ENCODE results near the gene TAS2R46.
"Not testable (repeated sequence)": the region's sequence is repeated elsewhere in the genome, so short reads cannot be mapped to it uniquely, and the experiment has no call there.

The TAS2R46 gene, protein sequence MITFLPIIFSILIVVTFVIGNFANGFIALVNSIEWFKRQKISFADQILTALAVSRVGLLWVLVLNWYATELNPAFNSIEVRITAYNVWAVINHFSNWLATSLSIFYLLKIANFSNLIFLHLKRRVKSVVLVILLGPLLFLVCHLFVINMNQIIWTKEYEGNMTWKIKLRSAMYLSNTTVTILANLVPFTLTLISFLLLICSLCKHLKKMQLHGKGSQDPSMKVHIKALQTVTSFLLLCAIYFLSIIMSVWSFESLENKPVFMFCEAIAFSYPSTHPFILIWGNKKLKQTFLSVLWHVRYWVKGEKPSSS

DNA sequence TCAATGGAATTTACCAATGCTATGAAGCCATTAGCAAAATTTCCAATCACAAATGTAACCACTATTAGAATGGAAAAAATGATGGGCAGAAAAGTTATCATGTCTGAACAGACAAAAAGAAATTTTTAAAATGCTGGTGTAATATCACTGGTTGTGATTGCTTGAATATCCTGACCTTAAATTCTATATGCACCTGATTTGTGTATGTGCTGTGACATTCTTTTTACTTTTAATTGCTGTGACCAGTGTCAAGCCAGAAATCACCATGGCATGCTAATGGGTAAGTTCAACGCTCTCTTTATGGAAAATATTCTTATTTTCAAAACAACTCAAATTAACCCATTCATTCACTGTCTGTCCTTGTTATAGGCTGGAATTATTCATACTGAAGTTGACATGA lies at the start of gene TAS2R46:
TSS of gene TAS2R46 (minus strand) at position 101 of the 400 bp plus-strand sequence. CDS start at position 101, 0 bp downstream.
- not testable (repeated sequence) for DNase-seq

DNA sequence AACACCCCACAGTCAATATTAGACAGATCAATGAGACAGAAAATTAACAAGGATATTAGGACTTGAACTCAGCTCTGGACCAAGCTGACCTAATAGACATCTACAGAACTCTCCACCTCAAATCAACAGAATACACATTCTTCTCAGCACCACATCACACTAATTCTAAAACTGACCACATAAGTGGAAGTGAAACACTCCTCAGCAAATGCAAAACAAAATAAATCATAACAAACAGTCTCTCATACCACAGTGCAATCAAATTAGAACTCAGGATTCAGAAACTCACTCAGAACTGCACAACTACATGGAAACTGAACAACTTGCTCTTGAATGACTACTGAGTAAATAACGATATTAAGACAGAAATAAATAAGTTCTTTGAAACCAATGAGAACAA lies 49.1 kb upstream of the TAS2R46 start:
- not testable (repeated sequence) for DNase-seq

DNA sequence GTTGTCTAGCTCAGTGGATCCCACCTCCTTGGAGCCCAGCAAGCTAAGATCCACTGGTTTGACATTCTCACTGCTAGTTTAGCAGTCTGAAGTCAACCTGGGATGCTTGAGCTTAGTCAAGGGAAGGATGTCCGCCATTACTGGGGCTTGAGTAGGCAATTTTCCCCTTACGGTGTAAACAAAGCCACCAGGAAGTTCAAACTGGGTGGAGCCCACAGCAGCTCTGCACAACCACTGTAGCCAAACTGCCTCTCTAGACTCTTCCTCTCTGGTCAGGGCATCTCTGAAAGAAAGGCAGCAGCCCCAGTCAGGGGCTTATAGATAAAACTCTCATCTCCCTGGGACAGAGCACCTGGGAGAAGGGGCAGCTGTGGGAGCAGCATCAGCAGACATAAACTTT lies 46.8 kb upstream of the TAS2R46 start:
- no peak for DNase-seq

DNA sequence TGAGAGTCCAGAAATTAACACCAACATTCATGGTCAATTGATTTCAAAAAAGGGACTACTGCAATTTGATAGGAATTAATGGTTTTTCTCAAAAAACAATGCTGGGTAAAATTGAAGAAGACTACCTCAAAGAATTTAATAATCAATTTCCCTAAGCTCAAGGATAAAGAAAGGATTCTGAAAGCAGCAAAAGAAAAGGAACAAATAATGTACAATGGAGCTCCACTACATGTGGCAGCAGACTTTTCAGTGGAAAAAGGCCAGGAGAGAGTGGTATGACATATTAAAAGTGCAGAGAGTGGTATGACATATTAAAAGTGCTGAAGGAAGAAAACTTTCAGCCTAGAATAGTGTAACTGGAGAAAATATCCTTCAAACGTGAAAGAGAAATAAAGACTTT lies 45.6 kb upstream of the TAS2R46 start:
- no peak for DNase-seq

DNA sequence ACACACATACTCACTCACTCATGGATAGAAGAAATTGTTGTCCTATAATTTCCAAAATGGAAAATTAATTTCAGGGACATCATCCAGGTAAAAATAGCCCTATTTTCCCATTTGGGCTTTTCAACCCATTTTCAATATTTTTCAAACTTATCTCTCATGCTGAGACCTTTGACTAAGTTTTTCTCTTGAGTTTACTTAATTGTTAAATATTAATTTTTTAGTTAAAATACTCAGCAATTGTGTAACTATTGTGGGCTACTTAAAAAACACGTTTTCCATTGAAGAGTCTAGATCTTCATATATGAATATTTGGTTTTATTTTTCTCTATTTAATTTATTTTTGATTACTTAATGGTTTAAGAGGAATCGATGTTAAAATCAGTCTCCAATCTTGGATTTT lies 44.2 kb upstream of the TAS2R46 start:
- DNase-seq, result no peak

DNA sequence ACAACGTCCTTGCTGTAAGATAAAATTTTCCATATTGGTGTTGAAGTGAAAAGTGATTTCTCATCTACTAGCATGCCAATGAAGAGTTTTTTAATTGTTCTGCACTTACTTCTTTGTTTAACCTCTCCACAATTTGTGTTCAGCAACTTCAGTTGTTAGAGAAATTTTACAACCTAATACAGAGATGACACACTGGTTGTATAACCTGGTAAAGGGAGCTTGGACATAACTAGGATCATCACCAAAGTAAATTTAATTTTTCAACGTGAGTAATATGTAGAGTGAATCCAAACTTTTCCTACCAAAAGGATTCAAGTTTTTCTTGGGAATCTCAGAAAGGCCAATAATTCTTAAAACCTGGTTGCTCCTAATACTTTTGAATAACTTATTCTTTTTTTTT lies 43.5 kb upstream of the TAS2R46 start:
- no peak for DNase-seq

DNA sequence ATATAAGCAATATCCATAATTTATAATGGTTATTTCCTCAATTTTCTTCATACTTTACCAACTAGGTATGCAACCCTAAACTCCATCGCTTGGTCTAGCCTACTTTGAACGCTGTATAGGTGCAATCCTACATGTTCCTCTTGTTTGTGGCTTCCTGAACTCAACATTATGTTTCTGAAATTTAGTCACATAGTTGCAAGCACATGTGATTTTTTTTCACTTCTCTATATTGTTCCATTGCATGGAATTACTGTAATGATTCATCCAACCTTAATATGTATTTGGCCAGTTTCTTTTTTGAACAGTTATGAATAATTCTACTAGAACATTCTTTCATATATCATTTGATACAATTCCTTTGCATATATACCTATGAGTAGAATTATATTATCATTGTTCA lies 32.8 kb upstream of the TAS2R46 start:
- not testable (repeated sequence) for DNase-seq

DNA sequence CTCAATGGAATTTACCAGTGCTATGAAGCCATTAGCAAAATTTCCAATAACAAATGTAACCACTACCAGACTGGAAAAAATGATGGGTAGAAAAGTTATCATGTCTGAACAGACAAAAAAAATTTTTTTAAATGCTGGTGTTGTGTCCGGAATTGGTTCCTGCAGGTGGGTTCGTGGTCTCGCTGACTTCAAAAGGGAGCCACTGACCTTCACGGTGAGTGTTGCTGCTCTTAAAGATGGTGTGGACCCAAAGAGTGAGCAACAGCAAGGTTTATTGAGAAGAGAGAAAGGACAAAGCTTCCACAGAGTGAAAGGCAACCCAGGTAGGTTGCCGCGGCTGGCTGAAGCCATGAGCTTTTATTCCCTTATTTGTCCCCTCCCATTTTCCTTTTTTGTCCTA lies 30.0 kb upstream of the TAS2R46 start, which contains the start of gene TAS2R43:
TSS of gene TAS2R43 (minus strand) at position 186 of the 400 bp plus-strand sequence. CDS start at position 102, 84 bp downstream.
- no peak for DNase-seq

DNA sequence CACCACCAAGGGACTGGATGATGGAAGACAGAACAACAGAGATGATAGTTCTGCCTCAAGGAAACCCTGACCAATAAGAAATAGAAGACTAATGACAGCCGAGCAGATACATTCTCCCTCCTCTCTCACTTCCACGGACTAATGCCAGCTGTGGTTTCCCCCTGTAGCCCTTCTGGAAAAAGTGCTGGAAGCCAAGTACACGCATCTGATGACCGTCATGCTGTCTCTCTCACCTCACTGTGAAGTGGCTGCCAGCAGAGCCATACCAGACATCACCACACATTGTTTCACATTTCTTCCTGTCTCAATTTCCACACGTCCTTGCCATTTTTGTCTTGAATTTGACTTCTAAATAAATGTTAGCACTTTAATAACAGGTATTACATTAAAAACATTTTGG lies 27.2 kb upstream of the TAS2R46 start:
- no peak for DNase-seq

DNA sequence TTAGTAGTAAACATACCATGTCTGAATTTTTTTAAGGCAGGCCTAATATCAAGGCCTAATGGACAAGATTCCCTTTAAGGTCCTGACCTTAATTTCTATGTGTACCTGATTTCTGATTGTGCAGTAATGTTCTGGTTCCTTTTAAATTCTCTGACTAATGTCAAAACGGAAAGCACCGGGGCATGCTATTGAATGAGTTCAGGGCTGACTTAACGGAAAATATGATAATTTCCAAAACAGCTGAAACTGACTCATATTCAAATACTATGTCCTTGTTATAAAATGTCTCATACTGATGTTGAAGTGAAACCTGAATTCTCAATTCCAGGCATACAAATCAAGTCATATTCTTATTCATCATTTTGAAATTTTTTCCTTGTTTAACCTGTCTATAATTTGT lies 23.3 kb upstream of the TAS2R46 start:
- no peak for DNase-seq

DNA sequence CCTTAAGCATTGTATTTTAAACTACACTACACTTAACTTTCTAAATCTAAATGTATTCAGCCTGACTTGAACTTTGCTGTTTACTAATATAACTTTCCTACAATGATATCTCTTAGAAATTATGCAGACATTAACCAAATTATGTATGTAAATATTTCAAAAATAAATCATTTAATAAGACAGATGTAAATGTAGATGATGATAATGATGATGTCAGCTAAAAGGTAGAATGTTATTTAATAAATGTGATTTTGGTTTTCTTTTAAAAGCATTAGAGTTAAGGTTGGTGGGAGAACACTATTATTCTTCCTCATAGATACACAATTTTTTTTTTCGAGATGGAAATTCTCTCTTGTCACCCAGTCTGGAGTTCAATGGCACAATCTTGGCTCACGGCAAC lies 19.9 kb upstream of the TAS2R46 start:
- DNase-seq, result no peak

DNA sequence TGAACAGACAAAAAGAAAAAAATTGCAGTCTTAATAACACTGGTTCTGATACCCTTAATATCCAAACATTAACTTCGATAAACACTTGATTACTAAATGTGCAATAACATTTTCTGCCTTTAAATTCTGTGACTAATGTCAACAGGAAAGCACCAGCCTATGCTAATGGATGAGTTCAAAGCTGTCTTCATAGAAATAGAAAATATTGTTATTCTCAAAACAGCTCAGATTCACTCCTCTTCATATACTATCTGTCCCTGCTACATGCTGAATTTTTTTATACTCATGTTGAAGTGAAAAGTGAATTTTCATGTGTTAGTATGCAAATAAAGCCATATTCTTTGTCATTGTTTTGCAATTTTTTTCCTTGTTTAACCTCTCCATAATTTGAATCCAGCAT lies 16.2 kb upstream of the TAS2R46 start:
- DNase-seq, result no peak

DNA sequence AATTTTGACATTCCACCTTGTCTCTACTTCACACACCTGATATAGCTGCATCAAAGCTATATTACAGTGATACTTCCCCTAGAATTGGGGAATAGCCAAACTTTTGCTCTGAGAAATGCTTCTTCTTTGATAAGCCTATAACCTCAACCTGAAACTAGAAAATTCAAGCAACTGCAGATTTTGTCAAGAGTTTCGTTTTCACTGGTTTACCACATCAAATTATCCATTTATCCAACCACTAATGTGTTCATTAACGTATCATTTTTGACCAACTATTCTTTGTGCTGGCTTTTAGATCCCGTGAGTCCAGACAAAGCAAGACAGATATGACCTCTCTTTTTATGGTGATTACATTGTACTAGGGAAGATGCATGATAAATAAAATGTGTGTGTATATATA lies 13.5 kb upstream of the TAS2R46 start:
- DNase-seq, result no peak

DNA sequence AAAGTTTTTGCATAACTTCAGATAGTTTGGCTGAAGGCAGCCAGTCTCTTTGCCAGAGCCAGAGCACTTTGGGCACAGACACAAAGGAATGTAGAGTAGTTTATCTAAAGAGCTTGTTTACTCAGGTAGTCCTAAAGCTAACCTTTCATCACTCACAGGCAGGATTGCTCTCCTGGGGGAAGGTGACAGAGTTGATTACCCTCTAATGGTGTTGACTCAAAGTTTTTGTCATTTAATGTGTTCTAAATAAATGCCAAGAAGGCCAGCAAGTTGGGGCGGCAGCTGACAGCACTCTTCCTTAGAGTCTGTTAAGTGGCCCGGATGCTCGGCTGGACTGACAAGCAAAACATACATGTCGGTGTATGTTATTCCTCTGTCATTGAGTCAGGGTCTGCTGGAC lies 9.3 kb upstream of the TAS2R46 start:
- DNase-seq, result no peak

DNA sequence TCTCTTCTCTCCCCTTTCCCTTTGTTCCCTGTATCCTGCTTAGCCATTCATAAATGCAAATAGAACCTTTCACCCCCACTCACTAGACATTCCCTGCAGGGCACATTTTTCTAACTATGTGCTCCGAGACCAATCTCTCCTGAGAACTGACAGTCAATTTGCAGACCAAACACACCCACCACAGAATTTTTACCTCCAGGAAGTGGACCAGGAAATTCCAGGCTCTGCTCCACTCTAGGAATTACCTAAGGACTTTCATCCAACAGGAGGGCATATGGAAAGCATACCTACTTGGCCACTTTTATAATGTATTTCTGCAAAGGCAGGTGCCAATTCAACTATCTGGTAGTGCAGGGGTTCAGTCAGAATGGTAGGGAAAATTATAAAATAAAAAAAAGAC lies 8.9 kb upstream of the TAS2R46 start:
- no peak for DNase-seq

DNA sequence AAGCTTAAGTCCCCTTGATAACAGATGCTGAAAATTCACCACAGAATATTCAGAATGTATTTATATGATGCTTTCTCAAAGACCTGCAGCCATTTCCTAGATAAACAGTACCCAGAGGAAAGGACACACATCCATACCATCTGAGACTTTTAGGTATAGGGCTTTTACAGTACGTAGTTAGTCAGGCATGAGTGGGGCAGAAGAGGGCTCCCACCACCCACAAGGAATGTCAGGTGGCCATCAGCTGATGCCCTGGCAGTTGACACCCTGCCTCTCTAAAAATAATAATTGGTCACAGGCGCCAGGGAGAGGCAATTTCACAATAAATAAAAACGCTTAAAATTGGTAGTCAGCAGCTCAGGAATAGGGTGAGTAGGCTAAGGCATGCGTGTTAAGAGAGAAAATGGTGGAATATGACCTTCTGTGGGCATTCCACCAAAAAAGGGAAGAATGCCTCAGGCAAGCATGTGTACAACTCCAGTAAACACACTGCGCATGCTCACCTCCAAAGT lies 7.8 kb upstream of the TAS2R46 start:
- DNase-seq, result no peak

DNA sequence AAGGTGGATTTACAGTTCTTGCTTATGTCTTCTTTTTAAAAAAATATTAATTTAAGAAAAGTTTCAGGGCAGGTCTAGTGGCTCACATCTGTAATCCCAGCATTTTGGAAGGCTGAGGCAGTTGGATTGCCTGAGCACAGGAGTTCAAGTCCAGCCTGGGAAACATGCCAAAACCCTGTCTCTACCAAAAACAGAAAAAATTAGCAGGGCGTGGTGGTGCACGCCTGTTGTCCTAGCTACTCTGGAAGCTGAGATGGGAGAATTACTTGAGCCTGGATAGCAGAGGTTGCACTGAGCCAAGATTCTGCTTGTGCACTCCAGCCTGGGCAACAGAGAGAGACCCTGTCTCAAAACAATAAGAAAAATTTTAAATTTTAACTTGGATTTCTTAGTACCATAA lies 5.4 kb upstream of the TAS2R46 start:
- no peak for DNase-seq

DNA sequence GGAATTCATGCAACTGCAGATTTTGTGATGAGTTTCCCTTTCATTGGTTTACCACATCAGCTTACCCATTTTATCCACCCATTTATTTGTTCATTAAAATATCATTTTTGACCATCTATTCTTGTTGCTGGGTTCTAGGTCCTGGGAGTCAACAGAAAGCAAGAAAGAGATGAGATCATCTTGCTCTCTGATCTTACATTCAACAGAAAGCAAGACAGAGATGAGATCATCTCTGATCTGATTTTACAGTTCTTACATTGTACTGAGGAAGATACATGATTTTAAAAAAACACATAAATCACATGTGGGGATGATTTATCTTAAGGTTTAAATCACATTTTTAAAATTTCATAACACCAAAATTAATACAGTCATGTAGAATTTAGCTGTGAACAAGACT lies 2.3 kb downstream of the TAS2R46 start:
- DNase-seq, result no peak

DNA sequence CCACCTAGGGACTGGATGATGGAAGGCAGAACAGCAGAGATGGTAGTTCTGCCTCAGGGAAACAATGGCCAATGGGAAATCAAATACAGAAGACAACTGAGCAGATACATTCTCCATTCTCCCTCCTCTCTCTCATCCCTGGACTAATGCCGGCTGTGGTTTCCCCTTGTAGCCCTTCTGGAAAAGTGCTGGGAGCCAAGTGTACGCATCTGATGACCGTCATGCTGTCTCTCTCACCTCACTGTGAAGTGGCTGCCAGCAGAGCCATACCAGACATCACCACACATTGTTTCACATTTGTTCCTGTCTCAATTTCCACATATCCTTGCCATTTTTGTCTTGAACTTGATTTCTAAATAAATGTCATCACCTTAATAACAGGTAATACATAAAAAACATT lies 3.1 kb downstream of the TAS2R46 start:
- DNase-seq, result no peak

DNA sequence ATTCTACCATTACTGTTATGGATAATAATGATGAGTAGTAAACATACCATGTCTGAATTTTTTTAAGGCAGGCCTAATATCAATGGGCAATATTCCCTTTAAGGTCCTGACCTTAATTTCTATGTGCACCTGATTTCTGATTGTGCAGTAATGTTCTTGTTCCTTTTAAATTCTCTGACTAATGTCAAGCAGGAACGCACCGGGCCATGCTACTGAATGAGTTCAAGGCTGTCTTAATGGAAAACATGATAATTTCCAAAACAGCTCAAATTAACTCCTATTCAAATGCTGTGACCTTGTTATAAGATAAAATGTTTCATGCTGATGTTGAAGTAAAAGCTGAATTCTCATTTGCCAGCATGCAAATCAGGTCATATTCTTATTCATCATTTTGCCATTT lies 6.8 kb downstream of the TAS2R46 start:
- DNase-seq, result no peak

DNA sequence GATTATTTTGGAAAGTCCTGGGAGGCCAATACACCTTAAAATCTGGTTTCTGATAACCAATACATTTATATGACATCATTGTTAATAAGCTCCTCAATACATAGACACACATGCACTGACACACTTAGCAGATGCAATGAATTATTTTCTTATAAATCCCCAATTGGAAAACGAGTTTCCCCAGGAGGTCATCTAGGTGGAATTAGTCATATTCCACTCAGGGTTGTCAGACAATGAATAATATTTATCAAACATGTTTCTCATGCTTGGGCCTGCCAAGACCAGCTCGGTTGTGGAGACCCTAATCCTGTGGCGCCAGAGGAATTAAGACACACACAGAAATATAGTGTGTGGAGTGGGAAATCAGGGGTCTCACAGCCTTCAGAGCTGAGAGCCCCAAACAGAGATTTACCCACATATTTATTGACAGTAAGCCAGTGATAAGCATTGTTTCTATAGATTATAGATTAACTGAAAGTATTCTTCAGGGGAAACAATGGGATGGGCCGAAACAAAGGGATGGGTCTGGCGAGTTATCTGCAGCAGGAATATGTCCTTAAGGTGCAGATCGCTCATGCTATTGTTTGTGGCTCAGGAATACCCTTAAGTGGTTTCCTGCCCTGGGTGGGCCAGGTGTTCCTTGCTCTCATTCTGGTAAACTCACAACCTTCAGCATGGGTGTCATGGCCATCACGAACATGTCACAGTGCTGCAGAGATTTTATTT lies 12.1 kb downstream of the TAS2R46 start:
- not testable (repeated sequence) for DNase-seq

DNA sequence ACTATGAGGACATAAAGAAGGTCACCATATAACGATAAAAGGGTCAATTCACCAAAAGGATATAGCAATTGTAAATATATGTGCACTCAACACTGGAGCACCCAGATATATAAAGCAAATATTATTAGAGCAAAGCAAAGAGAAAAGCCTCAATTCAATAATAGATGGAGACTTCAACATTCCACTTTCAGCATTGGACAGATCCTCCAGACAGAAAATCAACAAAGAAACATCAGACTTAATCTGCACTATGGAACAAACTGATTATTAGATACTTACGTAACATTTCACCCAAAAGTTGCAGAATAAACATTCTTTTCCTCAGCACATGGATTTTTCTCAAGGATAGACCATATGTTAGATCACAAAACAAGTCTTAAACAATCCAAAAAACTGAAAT lies 20.7 kb downstream of the TAS2R46 start:
- DNase-seq, result not testable (repeated sequence)

DNA sequence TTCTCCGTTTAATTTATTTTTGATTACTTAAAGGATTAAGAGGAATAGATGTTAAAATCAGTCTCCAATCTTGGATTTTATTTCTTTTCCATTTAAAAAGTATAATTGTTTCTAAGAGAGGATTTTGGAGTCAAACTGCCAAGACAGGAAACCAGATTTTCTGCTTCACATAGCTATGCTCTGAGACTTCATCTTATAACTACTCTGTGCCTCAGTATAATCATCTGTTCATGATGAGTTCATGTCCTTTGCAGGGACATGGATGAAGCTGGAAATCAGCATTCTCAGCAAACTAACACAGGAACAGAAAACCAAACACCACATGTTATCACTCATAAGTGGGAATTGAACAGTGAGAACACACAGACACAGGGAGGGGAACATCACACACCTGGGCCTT lies 21.9 kb downstream of the TAS2R46 start:
- no peak for DNase-seq

DNA sequence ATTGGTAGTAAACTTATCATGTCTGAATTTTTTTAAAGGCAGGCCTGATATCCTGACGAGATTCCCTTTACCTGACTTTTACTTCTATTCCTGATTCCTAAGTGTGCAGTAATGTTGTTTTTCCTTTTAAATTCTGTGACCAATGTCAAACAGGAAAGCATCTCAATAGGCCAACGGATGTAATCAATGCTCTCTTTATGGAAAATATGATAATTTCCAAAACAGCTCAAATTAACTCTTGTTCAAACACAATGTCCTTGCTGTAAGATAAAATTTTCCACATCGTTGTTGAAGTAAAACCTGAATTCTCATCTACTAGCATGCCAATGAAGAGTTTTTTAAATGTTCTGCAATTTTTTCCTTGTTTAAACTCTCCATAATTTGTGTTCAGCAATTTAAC lies 22.9 kb downstream of the TAS2R46 start:
- no peak for DNase-seq

All from NCI-H2171 treated with DMSO at 0.1 percent for 48 hours (cell line).